Measurements from ENCODE around the gene MCM10.

GRCh38 chr10:13160934-13161856, at the start of gene MCM10:
- TF ChIP-seq BHLHE40 (IDR thresholded peaks at IDR 0.05; ENCODE audit: low read depth, low read length) (peak; percentile 87), POLR2A (IDR thresholded peaks at IDR 0.05; ENCODE audit: low read depth, low read length) (no peak), CTCF (conservative IDR thresholded peaks at IDR 0.05; ENCODE audit: low read depth, low read length) (peak; percentile 95), CHD1 (IDR thresholded peaks at IDR 0.05; ENCODE audit: low read depth, low read length) (no peak), SMC3 (IDR thresholded peaks at IDR 0.05; ENCODE audit: low read depth, low read length) (peak; percentile 69), RCOR1 (IDR thresholded peaks at IDR 0.05; ENCODE audit: insufficient replicate concordance, low read length) (no peak), MXI1 (IDR thresholded peaks at IDR 0.05; ENCODE audit: borderline replicate concordance, low read depth, low read length) (peak; percentile 90), RFX5 (IDR thresholded peaks at IDR 0.05; ENCODE audit: low read depth, low read length) (0 out of 2 replicates have a peak, but pooled peaks have one; percentile 49), USF2 (IDR thresholded peaks at IDR 0.05; ENCODE audit: low read depth, low read length) (peak; percentile 55; the same call in 1 of the 2 replicates), MAZ (IDR thresholded peaks at IDR 0.05; ENCODE audit: borderline replicate concordance, low read depth, low read length) (peak; percentile 70), CEBPB (IDR thresholded peaks at IDR 0.05; ENCODE audit: low read depth, low read length) (peak; percentile 24; the same call in 1 of the 2 replicates), FOS (IDR thresholded peaks at IDR 0.05; ENCODE audit: low read depth, low read length) (no peak), MAFK (IDR thresholded peaks at IDR 0.05; ENCODE audit: low read depth, low read length) (no peak)
- TF ChIP-seq, protein P1, sequence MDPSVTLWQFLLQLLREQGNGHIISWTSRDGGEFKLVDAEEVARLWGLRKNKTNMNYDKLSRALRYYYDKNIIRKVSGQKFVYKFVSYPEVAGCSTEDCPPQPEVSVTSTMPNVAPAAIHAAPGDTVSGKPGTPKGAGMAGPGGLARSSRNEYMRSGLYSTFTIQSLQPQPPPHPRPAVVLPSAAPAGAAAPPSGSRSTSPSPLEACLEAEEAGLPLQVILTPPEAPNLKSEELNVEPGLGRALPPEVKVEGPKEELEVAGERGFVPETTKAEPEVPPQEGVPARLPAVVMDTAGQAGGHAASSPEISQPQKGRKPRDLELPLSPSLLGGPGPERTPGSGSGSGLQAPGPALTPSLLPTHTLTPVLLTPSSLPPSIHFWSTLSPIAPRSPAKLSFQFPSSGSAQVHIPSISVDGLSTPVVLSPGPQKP (IDR thresholded peaks at IDR 0.05; ENCODE audit: borderline replicate concordance, low read depth, low read length), result no peak

Measured in IMR-90 (cell line).